ENCODE results near the gene EPHA8.

The EPHA8 gene

GRCh38 chr1:22651941-22652856 is 88.9 kb downstream of the EPHA8 start:
- DNase-seq, result no peak

GRCh38 chr1:22652881-22653316 is 89.6 kb downstream of the EPHA8 start, which contains the start of gene C1QB:
Gene C1QB, plus strand, starts transcription at chr1:22653236. Its CDS starts 6,227 bp downstream, at chr1:22659463.
- no peak for DNase-seq
